DND-41 (cell line): ENCODE data around the gene BHMT2.

Experiments used
- ATAC-seq: fragments of 200-7000 bp; cut with Tn5 transposase; 3 replicates; pipeline ENCODE4 v1.9.1; 2021; ENCODE audit warnings: low read depth; ENCODE audit not compliant: insufficient read depth
- DNase-seq: peaks from one replicate; pipeline ENCODE4 v3.0.0-alpha.2; 2020
- H2AFZ ChIP-seq: 2 replicates; pipeline ENCODE4 v1.6.0; 2012; ENCODE audit warnings: low read depth, low read length
- H3K27ac ChIP-seq: 2 replicates; pipeline ENCODE4 v1.5.1; 2012; ENCODE audit warnings: low read length, inconsistent platforms
- H3K27me3 ChIP-seq: fragments of 200-600 bp; sonication (generic); 2 replicates; pipeline ENCODE4 v1.6.0; 2012; ENCODE audit warnings: low read length, mild to moderate bottlenecking, inconsistent platforms; ENCODE audit not compliant: insufficient read depth, poor library complexity
- H3K36me3 ChIP-seq: 2 replicates; pipeline ENCODE4 v1.5.1; 2012; ENCODE audit warnings: low read length, inconsistent platforms; ENCODE audit not compliant: insufficient read depth
- H3K4me1 ChIP-seq: 2 replicates; pipeline ENCODE4 v1.5.1; 2012; ENCODE audit warnings: mild to moderate bottlenecking, low read length; ENCODE audit not compliant: insufficient read depth
- H3K4me2 ChIP-seq: 2 replicates; pipeline ENCODE4 v1.6.0; 2012; ENCODE audit warnings: mild to moderate bottlenecking, moderate library complexity, low read length, inconsistent platforms; ENCODE audit not compliant: insufficient read depth
- H3K4me3 ChIP-seq, 2 experiments: fragments of 200-600 bp in 1 of 2; shearing (Covaris generic) in 1 of 2; 2 replicates each; pipeline ENCODE4 v1.5.1; 2012 to 2016; ENCODE audit warnings: inconsistent platforms in 2 of 2, low read length in 2 of 2, mild to moderate bottlenecking in 2 of 2, low read depth in 1 of 2, moderate library complexity in 1 of 2
- H3K79me2 ChIP-seq: 2 replicates; pipeline ENCODE4 v1.6.0; 2012; ENCODE audit warnings: low read length, inconsistent platforms; ENCODE audit not compliant: insufficient read depth
- H3K9ac ChIP-seq: 2 replicates; pipeline ENCODE4 v1.6.0; 2012; ENCODE audit warnings: low read depth, mild to moderate bottlenecking, inconsistent platforms, low read length, moderate library complexity
- H3K9me3 ChIP-seq: 2 replicates; pipeline ENCODE4 v1.5.1; 2012; ENCODE audit warnings: low read length, moderate library complexity, mild to moderate bottlenecking, inconsistent platforms; ENCODE audit not compliant: insufficient read depth, severe bottlenecking
- H4K20me1 ChIP-seq: 2 replicates; pipeline ENCODE4 v1.6.0; 2012; ENCODE audit warnings: low read length; ENCODE audit not compliant: insufficient read depth
- CTCF ChIP-seq: IDR thresholded peaks from 2 replicates; pipeline ENCODE4 v1.5.1; 2012; ENCODE audit warnings: borderline replicate concordance, low read length, moderate library complexity, mild to moderate bottlenecking; ENCODE audit not compliant: poor library complexity, severe bottlenecking; ENCODE audit errors: extremely low read depth
- EZH2 ChIP-seq: IDR thresholded peaks from 3 replicates; pipeline ENCODE4 v1.6.1; 2012; ENCODE audit warnings: borderline replicate concordance, low read depth, mild to moderate bottlenecking, moderate library complexity, low read length, inconsistent platforms; ENCODE audit not compliant: severe bottlenecking

BHMT2 gene

GRCh38 chr5:79069488-79070349 lies at the start of gene BHMT2, which contains the start of gene DMGDH:
BHMT2 (plus strand) TSS chr5:79069767; CDS start chr5:79069783, 16 bp downstream.
DMGDH (minus strand) TSS chr5:79069674; CDS start chr5:79069620, 54 bp downstream.
- Histone ChIP-seq H2AFZ (no peak within 1 kb of the TSS), H4K20me1 (no peaks in the 10 kb centered on the region), H3K79me2 (no peaks in the 10 kb centered on the region), H3K9ac (no peak within 1 kb of the TSS), H3K4me2 (no peak within 1 kb of the TSS), H3K4me1 (no peaks in the 10 kb centered on the region), H3K4me3 (no peak within 1 kb of the TSS), H3K9me3 (peaks cover 4% of the 10 kb centered on the region), H3K27ac (no peak within 1 kb of the TSS), H3K27me3 (no peaks in the 10 kb centered on the region), H3K36me3 (no peaks in the 10 kb centered on the region)
- DNase-seq (no peak), ATAC-seq (no peak)
- TF ChIP-seq EZH2 (no peak), CTCF (no peak)

GRCh38 chr5:79020861-79021561 lies 48.6 kb upstream of the BHMT2 start:
- no peak overlapping the region for H3K4me2 ChIP-seq
- no peak overlapping the region for H3K27ac ChIP-seq
- peaks cover 4% of the 10 kb centered on the region; the same call in 1 of the 2 replicates for H3K4me1 ChIP-seq
- DNase-seq (peak; percentile 20), ATAC-seq (no peak)
- peak; percentile 72 for TF ChIP-seq CTCF
- no peak for TF ChIP-seq EZH2
- H3K9me3 ChIP-seq = no peaks in the 10 kb centered on the region
- H3K27me3 ChIP-seq = no peaks in the 10 kb centered on the region
- H3K79me2 ChIP-seq = no peaks in the 10 kb centered on the region
- no peak overlapping the region for H3K4me3 ChIP-seq
- H3K9ac ChIP-seq = no peak overlapping the region
- no peaks in the 10 kb centered on the region for H4K20me1 ChIP-seq
- no peak overlapping the region for H2AFZ ChIP-seq
- H3K36me3 ChIP-seq = no peaks in the 10 kb centered on the region

GRCh38 chr5:79021753-79022152 lies 47.8 kb upstream of the BHMT2 start:
- Histone ChIP-seq H3K79me2 (no peaks in the 10 kb centered on the region), H3K9me3 (no peaks in the 10 kb centered on the region), H2AFZ (no peak overlapping the region), H3K4me2 (no peak overlapping the region), H3K27ac (no peak overlapping the region), H3K9ac (no peak overlapping the region), H3K27me3 (peaks cover 4% of the 10 kb centered on the region), H3K4me3 (no peak overlapping the region), H3K4me1 (peaks cover 4% of the 10 kb centered on the region; the same call in 1 of the 2 replicates), H4K20me1 (no peaks in the 10 kb centered on the region), H3K36me3 (no peaks in the 10 kb centered on the region)
- DNase-seq = no peak
- no peak for ATAC-seq
- TF ChIP-seq CTCF = no peak
- TF ChIP-seq EZH2 = no peak
